Muscle of leg (tissue), 16 donors: Measurements from ENCODE around the gene GBP7. TPM values are rescaled to one million over a fixed set of nuclear protein-coding genes. Genes with fewer than 3 reads are reported as not detected.
A peak's percentile ranks its signal among the peaks of the same experiment; 100 is the strongest.
"Not testable (repeated sequence)": the region's sequence is repeated elsewhere in the genome, so short reads cannot be mapped to it uniquely, and the experiment has no call there.

Experiments
- DNase-seq: peaks from one replicate; pipeline ENCODE4 v3.0.0; 2013
- H3K27ac ChIP-seq: one replicate; pipeline ENCODE4 v1.5.1; 2013; ENCODE audit warnings: mild to moderate bottlenecking, low read length, control low read depth
- H3K27me3 ChIP-seq: one replicate; pipeline ENCODE4 v1.6.1; 2013; ENCODE audit warnings: low read length; ENCODE audit not compliant: control insufficient read depth, insufficient read depth
- H3K36me3 ChIP-seq: one replicate; pipeline ENCODE4 v1.6.1; 2013; ENCODE audit warnings: low read length; ENCODE audit not compliant: control insufficient read depth, insufficient read depth
- H3K4me1 ChIP-seq: one replicate; pipeline ENCODE4 v1.6.1; 2013; ENCODE audit warnings: low read length; ENCODE audit not compliant: control insufficient read depth, insufficient read depth
- H3K4me3 ChIP-seq: one replicate; pipeline ENCODE4 v1.5.1; 2013; ENCODE audit warnings: low read length, control low read depth
- H3K9me3 ChIP-seq: replicated peaks from 2 replicates; pipeline ENCODE4 v1.6.1; 2013; ENCODE audit warnings: low read depth, low read length; ENCODE audit not compliant: control insufficient read depth
- WGBS: methylation state at CpG from one replicate; pipeline ENCODE4 v1.1.5; 2013; ENCODE audit warnings: missing lambda C conversion rate; ENCODE audit not compliant: insufficient coverage; 5-methylcytosine and 5-hydroxymethylcytosine counted together
- long read RNA-seq, 11 donors: transcript quantifications; one replicate each; lab custom pipeline, GENCODE V29; 2026
- polyA plus RNA-seq, 8 donors: library from polyadenylated mRNA; unstranded; fragments of 120-200 nt; gene quantifications; one replicate each; pipeline versions ENCODE4 v1.2.1 to v1.2.3, GENCODE V29; 2013; ENCODE audit warnings: inconsistent platforms in 1 of 8, low replicate concordance in 1 of 8; ENCODE audit not compliant: insufficient read length in 8 of 8, insufficient read depth in 1 of 8
- total RNA-seq: library from RNA; stranded (reverse); fragments of 120-200 nt; gene quantifications from one replicate; pipeline ENCODE4 v1.2.4, GENCODE V29; 2013

The GBP7 gene
- total RNA-seq (0.04 TPM), polyA plus RNA-seq (under 1 TPM in 4 of 8 donors, not detected in 4; 0.06 to 0.11 (median 0.07) TPM)
- long read RNA-seq, donor 1: 0 reads
- long read RNA-seq, donor 2: 0 reads
- long read RNA-seq, donor 3: 0 reads
- long read RNA-seq, donor 4: 0 reads
- long read RNA-seq, donor 5: 0 reads
- long read RNA-seq, donor 6: 0 reads
- long read RNA-seq, donor 7: 0 reads
- long read RNA-seq, donor 8: 0 reads
- long read RNA-seq, donor 9: 0 reads
- long read RNA-seq, donor 10: 0 reads
- long read RNA-seq, donor 11: 0 reads

- Histone ChIP-seq H3K27me3 (no peaks in the 10 kb centered on the region), H3K36me3 (no peaks in the 10 kb centered on the region), H3K9me3 (no peaks in the 10 kb centered on the region), H3K4me3 (no peak within 1 kb of the TSS), H3K27ac (no peak within 1 kb of the TSS), H3K4me1 (no peaks in the 10 kb centered on the region)
- no peak for DNase-seq
Observed at GRCh38 chr1:89175601-89176256, at the start of gene GBP7. TSS of gene GBP7 (minus strand) at chr1:89176003. CDS start at chr1:89171935, 4,068 bp downstream.

GRCh38 chr1:89221341-89221740, 45.5 kb upstream of the GBP7 start:
- Histone ChIP-seq H3K4me3 (no peak overlapping the region), H3K36me3 (no peaks in the 10 kb centered on the region), H3K9me3 (peaks cover 5% of the 10 kb centered on the region), H3K27ac (no peak overlapping the region), H3K4me1 (no peaks in the 10 kb centered on the region), H3K27me3 (no peaks in the 10 kb centered on the region)
- no peak for DNase-seq
- WGBS: no CpG with 5 or more reads among the region's 1 CpG

GRCh38 chr1:89219851-89220250, 44.0 kb upstream of the GBP7 start:
- DNase-seq, H3K27me3 ChIP-seq, H3K27ac ChIP-seq, H3K4me3 ChIP-seq, H3K36me3 ChIP-seq, H3K4me1 ChIP-seq, H3K9me3 ChIP-seq: not testable (repeated sequence)

GRCh38 chr1:89218941-89219340, 43.1 kb upstream of the GBP7 start:
- H3K9me3 ChIP-seq, H3K4me3 ChIP-seq: not testable (repeated sequence)
- 40% methylated on average over 1 of the region's 3 CpGs for WGBS

GRCh38 chr1:89213347-89213746, 37.5 kb upstream of the GBP7 start:
- H3K4me1 ChIP-seq: no peaks in the 10 kb centered on the region
- H3K4me3 ChIP-seq: no peak overlapping the region
- H3K36me3 ChIP-seq: no peaks in the 10 kb centered on the region
- DNase-seq: no peak
- WGBS: no CpG with 5 or more reads among the region's 1 CpG
- H3K27ac ChIP-seq: no peak overlapping the region
- no peaks in the 10 kb centered on the region for H3K27me3 ChIP-seq
- H3K9me3 ChIP-seq: peaks cover 6% of the 10 kb centered on the region

More at GRCh38 chr1:89218941-89219340, 43.1 kb upstream of the GBP7 start:
- H3K27ac ChIP-seq, H3K4me1 ChIP-seq, H3K27me3 ChIP-seq, H3K36me3 ChIP-seq, DNase-seq: not testable (repeated sequence)

GRCh38 chr1:89211035-89211634, 35.3 kb upstream of the GBP7 start:
- Histone ChIP-seq H3K27me3 (no peaks in the 10 kb centered on the region), H3K4me3 (no peak overlapping the region), H3K4me1 (no peaks in the 10 kb centered on the region), H3K27ac (no peak overlapping the region), H3K9me3 (peaks cover 3% of the 10 kb centered on the region), H3K36me3 (no peaks in the 10 kb centered on the region)
- no peak for DNase-seq
- no CpG with 5 or more reads among the region's 1 CpG for WGBS

- H3K27me3 ChIP-seq: no peaks in the 10 kb centered on the region
- DNase-seq: no peak
- H3K9me3 ChIP-seq: peaks cover 8% of the 10 kb centered on the region
- no peaks in the 10 kb centered on the region for H3K36me3 ChIP-seq
- H3K4me1 ChIP-seq: no peaks in the 10 kb centered on the region
- no peak overlapping the region for H3K4me3 ChIP-seq
- H3K27ac ChIP-seq: no peak overlapping the region
- WGBS: 100% methylated on average over 1 of the region's 3 CpGs
Observed at GRCh38 chr1:89206373-89206772, 30.6 kb upstream of the GBP7 start.

- H3K27me3 ChIP-seq: no peaks in the 10 kb centered on the region
- H3K4me3 ChIP-seq: no peak overlapping the region
- DNase-seq: no peak
- no peak overlapping the region for H3K27ac ChIP-seq
- no peaks in the 10 kb centered on the region for H3K4me1 ChIP-seq
- no CpG with 5 or more reads among the region's 1 CpG for WGBS
- H3K9me3 ChIP-seq: peaks cover 5% of the 10 kb centered on the region
- no peaks in the 10 kb centered on the region for H3K36me3 ChIP-seq
Observed at GRCh38 chr1:89203166-89203565, 27.4 kb upstream of the GBP7 start.

- H3K4me1 ChIP-seq: no peaks in the 10 kb centered on the region
- WGBS: no CpG with 5 or more reads among the region's 4 CpGs
- H3K4me3 ChIP-seq: no peak overlapping the region
- no peaks in the 10 kb centered on the region for H3K27me3 ChIP-seq
- DNase-seq: no peak
- peaks cover 5% of the 10 kb centered on the region for H3K9me3 ChIP-seq
- H3K27ac ChIP-seq: peak overlapping the region; percentile 23
- no peaks in the 10 kb centered on the region for H3K36me3 ChIP-seq
Observed at GRCh38 chr1:89201106-89201794, 25.4 kb upstream of the GBP7 start.

GRCh38 chr1:89200663-89201062, 24.9 kb upstream of the GBP7 start:
- H3K9me3 ChIP-seq: peaks cover 5% of the 10 kb centered on the region
- H3K27me3 ChIP-seq: no peaks in the 10 kb centered on the region
- H3K4me1 ChIP-seq: no peaks in the 10 kb centered on the region
- H3K27ac ChIP-seq: peak overlapping the region; percentile 23
- DNase-seq: peak; percentile 54
- no CpG with 5 or more reads among the region's 2 CpGs for WGBS
- H3K36me3 ChIP-seq: no peaks in the 10 kb centered on the region
- no peak overlapping the region for H3K4me3 ChIP-seq
